ENCODE results near the gene ERFE.
"Not testable (repeated sequence)": the region's sequence is repeated elsewhere in the genome, so short reads cannot be mapped to it uniquely, and the experiment has no call there.

The ERFE gene

DNA sequence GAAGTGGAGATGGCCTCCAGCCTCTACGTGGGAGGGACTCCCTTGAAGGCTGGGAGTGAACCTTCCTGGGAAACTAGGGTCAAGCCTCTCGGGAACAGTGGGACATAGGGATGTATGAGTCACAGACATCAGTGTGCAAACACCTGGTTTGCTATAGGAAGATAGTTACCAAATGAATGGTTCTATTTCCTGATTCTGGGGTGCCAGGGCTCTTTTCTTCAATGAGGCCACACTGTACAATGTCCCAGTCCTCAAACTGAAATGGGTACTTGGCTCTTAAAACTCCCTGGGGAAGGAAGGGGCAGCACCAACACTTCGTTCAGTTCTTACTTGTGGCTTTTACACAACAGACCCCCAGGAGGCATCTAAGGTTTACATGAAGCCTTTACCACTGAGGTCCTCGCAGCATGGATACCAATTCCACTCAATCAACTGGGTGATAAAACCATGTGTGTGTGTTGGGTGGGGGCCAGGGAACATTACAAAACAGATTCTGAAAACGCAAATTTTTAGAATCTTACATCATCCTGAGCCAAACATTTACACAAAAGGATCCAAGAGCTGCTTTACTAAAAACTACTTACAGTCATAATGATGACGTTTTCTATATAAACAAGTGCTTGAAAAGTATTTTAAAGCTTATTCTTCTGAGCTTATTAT lies 10.4 kb downstream of the ERFE start:
- no peak for DNase-seq (ENCODE audit: low spot score)
- H3K9me3 ChIP-seq (replicated peaks in 1 of 2; ENCODE audit: control insufficient read depth in 2 of 2, insufficient read depth in 1 of 2, low read depth in 1 of 2, low read length in 2 of 2) = no peaks in the 10 kb centered on the region
- no CpG with 5 or more reads among the region's 6 CpGs for WGBS, 2 donors (ENCODE audit: extremely low coverage in 2 of 2, insufficient read length in 2 of 2, insufficient replicate concordance in 1 of 2)

DNA sequence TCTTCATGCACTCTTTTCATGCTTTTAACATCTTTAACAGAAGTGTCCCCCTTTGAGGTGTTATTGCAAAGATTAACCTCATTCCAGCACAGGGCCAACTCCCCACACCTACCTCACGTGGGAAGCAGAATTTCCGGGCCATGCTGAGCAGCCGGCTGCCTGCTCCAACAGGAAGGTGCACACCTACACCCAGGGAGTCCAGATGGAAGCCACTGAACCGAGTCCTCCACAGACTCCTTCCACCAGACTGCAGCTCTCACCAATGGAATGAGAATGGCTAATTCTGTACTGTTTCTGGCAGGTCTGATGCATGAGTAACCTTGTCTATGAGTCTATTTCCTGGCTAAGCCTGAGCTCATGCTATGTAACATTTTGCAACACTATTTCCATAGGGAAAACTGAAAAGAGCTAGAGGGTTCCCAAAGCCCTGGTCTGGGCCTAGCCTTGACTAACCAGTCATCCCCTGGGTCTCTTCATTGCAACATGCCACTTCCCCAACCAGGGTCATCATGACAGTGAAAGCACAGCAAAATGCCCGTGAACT lies 11.0 kb downstream of the ERFE start:
- peaks cover 0 to 5% (median 0%) of the 10 kb centered on the region in 3 experiments for H3K27me3 ChIP-seq (ENCODE audit: control insufficient read depth in 3 of 3, insufficient read depth in 3 of 3, low read depth in 1 of 3, low read length in 3 of 3)
- H4K91ac ChIP-seq (ENCODE audit: low read depth, low read length, poor library complexity) = no peak overlapping the region
- WGBS, 2 donors (ENCODE audit: extremely low coverage in 2 of 2, insufficient read length in 2 of 2, insufficient replicate concordance in 1 of 2) = no CpG with 5 or more reads among the region's 5 CpGs
- H3K36me3 ChIP-seq (replicated peaks in 1 of 2; ENCODE audit: control insufficient read depth in 2 of 2, insufficient read depth in 2 of 2, low read length in 2 of 2) = peaks cover 43 to 77% of the 10 kb centered on the region in 2 donors
- no peaks in the 10 kb centered on the region for H3K9me3 ChIP-seq (replicated peaks in 1 of 2; ENCODE audit: control insufficient read depth in 2 of 2, insufficient read depth in 1 of 2, low read depth in 1 of 2, low read length in 2 of 2)
- no peak overlapping the region for H3K23ac ChIP-seq (ENCODE audit: low read depth, low read length, poor library complexity)
- H2BK120ac ChIP-seq (ENCODE audit: low read depth, low read length) = no peak overlapping the region
- no peak for DNase-seq (ENCODE audit: low spot score)
- H3K4me1 ChIP-seq (ENCODE audit: control insufficient read depth in 2 of 2, insufficient read depth in 1 of 2, low read depth in 1 of 2, low read length in 2 of 2) = no peaks in the 10 kb centered on the region
- H2BK5ac ChIP-seq (ENCODE audit: low read length) = no peak overlapping the region
- no peak overlapping the region for H2BK15ac ChIP-seq (ENCODE audit: low read length)
- H3K14ac ChIP-seq (ENCODE audit: low read length) = no peak overlapping the region
- H2BK12ac ChIP-seq (ENCODE audit: low read length) = no peak overlapping the region
- no peak overlapping the region for H3K9ac ChIP-seq (ENCODE audit: low read depth, low read length, poor library complexity)
- H3K4ac ChIP-seq (ENCODE audit: low read length) = no peak overlapping the region
- H2AK5ac ChIP-seq (ENCODE audit: low read depth, low read length) = no peak overlapping the region
- no peak overlapping the region for H4K8ac ChIP-seq (ENCODE audit: low read depth, low read length)
- no peaks in the 10 kb centered on the region for H3K79me1 ChIP-seq (ENCODE audit: low read depth, low read length)
- no peak overlapping the region for H3K4me2 ChIP-seq (ENCODE audit: insufficient read depth, low read length, poor library complexity, severe bottlenecking)
- H3K27ac ChIP-seq (replicated peaks; ENCODE audit: low read length) = no peak overlapping the region
- no peak overlapping the region for H3K18ac ChIP-seq (ENCODE audit: low read length)
- H3K4me3 ChIP-seq (ENCODE audit: low read length in 2 of 2) = no peak overlapping the region
- H2AFZ ChIP-seq (ENCODE audit: low read length) = no peak overlapping the region

More for the DNA sequence above, 10.4 kb downstream of the ERFE start:
- no peak overlapping the region for H3K23ac ChIP-seq (ENCODE audit: low read depth, low read length, poor library complexity)
- no peak overlapping the region for H4K91ac ChIP-seq (ENCODE audit: low read depth, low read length, poor library complexity)
- no peaks in the 10 kb centered on the region for H3K79me1 ChIP-seq (ENCODE audit: low read depth, low read length)
- H3K27ac ChIP-seq (replicated peaks; ENCODE audit: low read length) = no peak overlapping the region
- no peak overlapping the region for H3K14ac ChIP-seq (ENCODE audit: low read length)
- H2BK5ac ChIP-seq (ENCODE audit: low read length) = no peak overlapping the region
- peaks cover 38 to 71% of the 10 kb centered on the region in 2 donors for H3K36me3 ChIP-seq (replicated peaks in 1 of 2; ENCODE audit: control insufficient read depth in 2 of 2, insufficient read depth in 2 of 2, low read length in 2 of 2)
- no peaks in the 10 kb centered on the region for H3K4me1 ChIP-seq (ENCODE audit: control insufficient read depth in 2 of 2, insufficient read depth in 1 of 2, low read depth in 1 of 2, low read length in 2 of 2)
- H3K4me2 ChIP-seq (ENCODE audit: insufficient read depth, low read length, poor library complexity, severe bottlenecking) = no peak overlapping the region
- H3K4me3 ChIP-seq (ENCODE audit: low read length in 2 of 2) = no peak overlapping the region
- no peak overlapping the region for H3K9ac ChIP-seq (ENCODE audit: low read depth, low read length, poor library complexity)
- H3K18ac ChIP-seq (ENCODE audit: low read length) = no peak overlapping the region
- no peak overlapping the region for H3K4ac ChIP-seq (ENCODE audit: low read length)
- H3K27me3 ChIP-seq (ENCODE audit: control insufficient read depth in 3 of 3, insufficient read depth in 3 of 3, low read depth in 1 of 3, low read length in 3 of 3) = peaks cover 0 to 8% (median 2%) of the 10 kb centered on the region in 3 experiments
- H2BK15ac ChIP-seq (ENCODE audit: low read length) = no peak overlapping the region
- H2AFZ ChIP-seq (ENCODE audit: low read length) = no peak overlapping the region
- H4K8ac ChIP-seq (ENCODE audit: low read depth, low read length) = no peak overlapping the region
- no peak overlapping the region for H2AK5ac ChIP-seq (ENCODE audit: low read depth, low read length)
- H2BK12ac ChIP-seq (ENCODE audit: low read length) = no peak overlapping the region
- H2BK120ac ChIP-seq (ENCODE audit: low read depth, low read length) = no peak overlapping the region

DNA sequence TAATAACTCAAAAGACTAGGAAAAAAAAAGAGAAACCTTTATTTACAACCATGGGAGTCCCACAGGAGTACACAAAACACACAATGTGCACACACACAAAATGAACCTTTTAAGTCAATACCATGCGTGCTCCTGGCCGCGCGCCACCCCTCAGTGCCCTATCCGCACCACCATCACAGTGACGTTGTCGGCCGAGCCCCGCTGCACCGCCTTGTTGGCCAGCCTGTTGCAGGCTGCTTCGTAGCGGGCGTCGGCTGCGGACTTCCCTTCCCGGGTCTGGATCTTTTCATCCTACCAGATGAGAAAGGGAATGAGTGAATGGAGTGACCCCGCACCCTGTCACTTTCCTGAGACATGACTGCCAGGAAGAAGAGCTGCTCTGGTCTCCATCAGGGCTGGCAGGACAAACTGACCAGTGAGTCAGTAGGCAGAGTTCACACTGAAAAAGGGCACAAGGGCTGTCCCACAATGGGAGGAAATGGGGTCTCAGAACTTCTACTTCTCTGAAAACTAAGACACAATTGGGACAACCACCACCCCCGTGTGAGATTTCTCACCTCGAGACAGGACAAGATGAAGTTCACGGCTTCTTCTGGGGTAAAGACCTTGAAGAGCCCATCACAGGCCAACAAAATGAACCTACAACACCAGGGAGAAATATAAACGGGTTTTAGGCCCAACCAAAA lies 11.8 kb downstream of the ERFE start:
- Histone ChIP-seq H3K4me1 (ENCODE audit: control insufficient read depth in 2 of 2, insufficient read depth in 1 of 2, low read depth in 1 of 2, low read length in 2 of 2) (no peaks in the 10 kb centered on the region), H3K36me3 (replicated peaks in 1 of 2; ENCODE audit: control insufficient read depth in 2 of 2, insufficient read depth in 2 of 2, low read length in 2 of 2) (peaks cover 45 to 84% of the 10 kb centered on the region in 2 donors), H3K27ac (replicated peaks; ENCODE audit: low read length) (no peak overlapping the region), H3K4me2 (ENCODE audit: insufficient read depth, low read length, poor library complexity, severe bottlenecking) (no peak overlapping the region), H3K9ac (ENCODE audit: low read depth, low read length, poor library complexity) (no peak overlapping the region), H2AFZ (ENCODE audit: low read length) (no peak overlapping the region), H4K91ac (ENCODE audit: low read depth, low read length, poor library complexity) (no peak overlapping the region), H2BK12ac (ENCODE audit: low read length) (no peak overlapping the region), H3K4me3 (ENCODE audit: low read length in 2 of 2) (no peak overlapping the region), H2AK5ac (ENCODE audit: low read depth, low read length) (no peak overlapping the region), H3K79me1 (ENCODE audit: low read depth, low read length) (no peaks in the 10 kb centered on the region), H3K18ac (ENCODE audit: low read length) (no peak overlapping the region), H3K27me3 (ENCODE audit: control insufficient read depth in 3 of 3, insufficient read depth in 3 of 3, low read depth in 1 of 3, low read length in 3 of 3) (no peaks in the 10 kb centered on the region), H2BK5ac (ENCODE audit: low read length) (no peak overlapping the region), H3K23ac (ENCODE audit: low read depth, low read length, poor library complexity) (no peak overlapping the region), H2BK15ac (ENCODE audit: low read length) (no peak overlapping the region), H3K4ac (ENCODE audit: low read length) (no peak overlapping the region), H3K9me3 (replicated peaks in 1 of 2; ENCODE audit: control insufficient read depth in 2 of 2, insufficient read depth in 1 of 2, low read depth in 1 of 2, low read length in 2 of 2) (no peaks in the 10 kb centered on the region), H4K8ac (ENCODE audit: low read depth, low read length) (no peak overlapping the region), H2BK120ac (ENCODE audit: low read depth, low read length) (no peak overlapping the region), H3K14ac (ENCODE audit: low read length) (no peak overlapping the region)
- DNase-seq (ENCODE audit: low spot score) = no peak
- no CpG with 5 or more reads among the region's 21 CpGs for WGBS, 2 donors (ENCODE audit: extremely low coverage in 2 of 2, insufficient read length in 2 of 2, insufficient replicate concordance in 1 of 2)

DNA sequence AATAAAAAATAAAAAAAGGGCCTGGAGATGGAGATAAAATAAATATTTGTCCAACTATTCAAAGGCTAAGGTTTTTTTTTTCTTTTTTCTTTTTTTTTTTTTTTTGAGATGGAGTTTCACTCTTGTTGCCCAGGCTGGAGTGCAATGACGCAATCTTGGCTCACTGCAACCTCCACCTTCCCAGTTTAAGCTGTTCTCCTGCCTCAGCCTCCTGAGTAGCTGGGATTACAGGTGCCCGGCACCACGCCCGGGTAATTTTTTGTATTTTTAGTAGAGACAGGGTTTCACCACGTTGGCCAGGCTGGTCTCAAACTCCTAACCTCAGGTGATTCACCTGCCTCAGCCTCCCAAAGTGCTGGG lies 12.3 kb downstream of the ERFE start:
- DNase-seq (ENCODE audit: low spot score); H3K4me2 ChIP-seq (ENCODE audit: insufficient read depth, low read length, poor library complexity, severe bottlenecking); H2AK5ac ChIP-seq (ENCODE audit: low read depth, low read length); H3K9ac ChIP-seq (ENCODE audit: low read depth, low read length, poor library complexity); H4K8ac ChIP-seq (ENCODE audit: low read depth, low read length); H3K18ac ChIP-seq (ENCODE audit: low read length); H2BK12ac ChIP-seq (ENCODE audit: low read length); H3K79me1 ChIP-seq (ENCODE audit: low read depth, low read length); H3K4me1 ChIP-seq (ENCODE audit: control insufficient read depth in 2 of 2, insufficient read depth in 1 of 2, low read depth in 1 of 2, low read length in 2 of 2); H2AFZ ChIP-seq (ENCODE audit: low read length); H2BK120ac ChIP-seq (ENCODE audit: low read depth, low read length); H3K14ac ChIP-seq (ENCODE audit: low read length); H2BK5ac ChIP-seq (ENCODE audit: low read length); H3K4ac ChIP-seq (ENCODE audit: low read length); H4K91ac ChIP-seq (ENCODE audit: low read depth, low read length, poor library complexity); H2BK15ac ChIP-seq (ENCODE audit: low read length); H3K23ac ChIP-seq (ENCODE audit: low read depth, low read length, poor library complexity); H3K27ac ChIP-seq (replicated peaks; ENCODE audit: low read length); H3K27me3 ChIP-seq (ENCODE audit: control insufficient read depth in 3 of 3, insufficient read depth in 3 of 3, low read depth in 1 of 3, low read length in 3 of 3); H3K9me3 ChIP-seq (replicated peaks in 1 of 2; ENCODE audit: control insufficient read depth in 2 of 2, insufficient read depth in 1 of 2, low read depth in 1 of 2, low read length in 2 of 2); H3K4me3 ChIP-seq (ENCODE audit: low read length in 2 of 2): not testable (repeated sequence)
- peaks cover 45 to 88% of the 10 kb centered on the region in 2 donors for H3K36me3 ChIP-seq (replicated peaks in 1 of 2; ENCODE audit: control insufficient read depth in 2 of 2, insufficient read depth in 2 of 2, low read length in 2 of 2)
- no CpG with 5 or more reads among the region's 5 CpGs for WGBS, 2 donors (ENCODE audit: extremely low coverage in 2 of 2, insufficient read length in 2 of 2, insufficient replicate concordance in 1 of 2)
